ENCODE results near the gene ERCC6L2.

The ERCC6L2 gene

GRCh38 chr9:95874303-95874988 is 1.0 kb upstream of the ERCC6L2 start:
- H3K36me3 ChIP-seq (replicated peaks): no peaks in the 10 kb centered on the region
- H3K27ac ChIP-seq: no peak overlapping the region
- DNase-seq: no peak
- no peak for TF ChIP-seq CTCF (IDR thresholded peaks at IDR 0.05; ENCODE audit: low read depth, low read length, missing control alignments)
- in situ Hi-C loops (cut with HindIII; ENCODE audit: low pct_ligation_motif_present, low sequenced_read_pairs): no loop called here
- H3K27me3 ChIP-seq (replicated peaks): no peaks in the 10 kb centered on the region
- no peak overlapping the region for H3K4me3 ChIP-seq (ENCODE audit: low read depth, low read length)

DNA sequence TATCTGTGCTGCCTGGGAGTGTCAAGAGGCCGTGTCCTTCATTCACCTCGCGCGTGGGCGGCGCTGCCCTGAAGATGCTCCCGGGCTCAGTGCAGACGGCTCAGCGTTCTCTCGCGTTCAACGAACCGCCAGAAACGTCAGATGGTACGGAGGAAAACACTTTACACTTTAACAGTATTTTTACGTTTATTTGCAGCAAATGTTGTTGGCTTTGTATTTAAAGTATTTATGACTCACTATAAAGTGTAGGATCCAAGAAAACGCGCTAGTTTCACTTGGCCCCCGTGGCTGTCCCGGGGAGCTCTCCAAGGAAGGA is 544 bp upstream of the ERCC6L2 start:
- TF ChIP-seq CTCF (IDR thresholded peaks at IDR 0.05; ENCODE audit: low read depth, low read length, missing control alignments): no peak
- H3K4me3 ChIP-seq (ENCODE audit: low read depth, low read length): no peak overlapping the region
- DNase-seq: peak; percentile 44
- in situ Hi-C loops (cut with HindIII; ENCODE audit: low pct_ligation_motif_present, low sequenced_read_pairs): no loop called here
- no peaks in the 10 kb centered on the region for H3K36me3 ChIP-seq (replicated peaks)
- no peak overlapping the region for H3K27ac ChIP-seq
- H3K27me3 ChIP-seq (replicated peaks): no peaks in the 10 kb centered on the region

DNA sequence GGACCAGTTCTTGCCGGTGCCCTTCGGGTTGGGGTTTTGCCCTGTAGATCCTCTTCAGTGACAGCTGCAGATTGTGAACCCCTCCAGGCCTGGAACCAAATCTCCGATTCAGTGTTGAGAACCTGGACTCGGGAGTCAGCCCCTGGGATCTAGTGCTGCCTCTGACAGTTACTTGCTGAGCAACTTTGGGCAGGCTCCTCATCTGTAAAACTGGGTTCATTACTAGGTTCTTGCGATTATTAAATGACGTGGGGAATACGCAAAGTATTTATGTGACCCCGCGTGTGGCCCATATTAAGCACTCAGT is 600 bp downstream of the ERCC6L2 start:
- H3K27ac ChIP-seq: no peak overlapping the region
- no peak for TF ChIP-seq CTCF (IDR thresholded peaks at IDR 0.05; ENCODE audit: low read depth, low read length, missing control alignments)
- no peaks in the 10 kb centered on the region for H3K27me3 ChIP-seq (replicated peaks)
- H3K36me3 ChIP-seq (replicated peaks): no peaks in the 10 kb centered on the region
- in situ Hi-C loops (cut with HindIII; ENCODE audit: low pct_ligation_motif_present, low sequenced_read_pairs): no loop called here
- no peak overlapping the region for H3K4me3 ChIP-seq (ENCODE audit: low read depth, low read length)
- no peak for DNase-seq

DNA sequence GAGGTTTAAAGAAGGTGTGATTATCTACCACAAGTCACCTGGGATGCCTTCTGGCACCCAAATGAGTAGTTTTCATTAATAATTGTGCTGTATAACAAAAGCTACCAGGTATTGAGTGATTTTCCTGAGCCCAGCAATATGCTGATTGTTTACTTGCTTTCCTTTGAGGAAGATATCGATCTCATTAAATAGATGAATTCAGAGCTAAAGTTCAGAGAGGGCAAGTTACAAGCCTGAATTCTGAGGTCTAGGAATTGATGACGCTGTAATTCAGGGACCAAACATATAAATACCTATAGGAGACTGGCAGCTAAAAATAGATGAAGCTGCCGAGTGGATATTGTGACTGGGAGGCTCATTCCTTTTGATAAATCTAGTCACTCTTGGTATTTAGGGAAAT is 1.1 kb downstream of the ERCC6L2 start:
- H3K36me3 ChIP-seq (replicated peaks): peaks cover under 1% of the 10 kb centered on the region
- no peak for TF ChIP-seq CTCF (IDR thresholded peaks at IDR 0.05; ENCODE audit: low read depth, low read length, missing control alignments)
- no peak overlapping the region for H3K27ac ChIP-seq
- in situ Hi-C loops (cut with HindIII; ENCODE audit: low pct_ligation_motif_present, low sequenced_read_pairs): no loop called here
- DNase-seq: peak; percentile 7
- H3K27me3 ChIP-seq (replicated peaks): no peaks in the 10 kb centered on the region
- no peak overlapping the region for H3K4me3 ChIP-seq (ENCODE audit: low read depth, low read length)

GRCh38 chr9:95877984-95878383 is 2.5 kb downstream of the ERCC6L2 start:
- Histone ChIP-seq H3K27me3 (replicated peaks) (no peaks in the 10 kb centered on the region), H3K36me3 (replicated peaks) (peaks cover 4% of the 10 kb centered on the region), H3K27ac (no peak overlapping the region), H3K4me3 (ENCODE audit: low read depth, low read length) (no peak overlapping the region)
- TF ChIP-seq CTCF (IDR thresholded peaks at IDR 0.05; ENCODE audit: low read depth, low read length, missing control alignments): no peak
- in situ Hi-C loops (cut with HindIII; ENCODE audit: low pct_ligation_motif_present, low sequenced_read_pairs): no loop called here
- no peak for DNase-seq

DNA sequence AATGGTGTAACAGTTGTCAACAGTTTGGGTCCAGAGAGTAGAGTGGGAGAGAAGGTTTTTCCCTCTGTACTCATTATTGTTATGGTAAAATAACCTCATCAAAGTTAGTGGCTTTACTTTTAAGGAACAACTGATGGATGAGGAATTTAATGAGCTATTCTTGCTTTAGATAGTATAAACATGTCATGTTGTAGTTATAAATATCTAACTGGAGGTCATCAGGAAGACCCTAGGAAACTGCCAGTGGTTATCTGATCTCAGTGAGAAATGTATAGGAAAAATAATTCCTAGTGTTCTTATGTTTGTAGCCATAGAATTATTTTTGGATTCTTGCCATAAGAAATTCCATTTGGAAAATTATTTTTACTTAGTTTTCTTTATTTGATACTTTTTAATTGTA is 4.1 kb downstream of the ERCC6L2 start:
- in situ Hi-C loops (cut with HindIII; ENCODE audit: low pct_ligation_motif_present, low sequenced_read_pairs): no loop called here
- DNase-seq: no peak
- H3K27me3 ChIP-seq (replicated peaks): no peaks in the 10 kb centered on the region
- no peak for TF ChIP-seq CTCF (IDR thresholded peaks at IDR 0.05; ENCODE audit: low read depth, low read length, missing control alignments)
- H3K27ac ChIP-seq: peak overlapping the region; percentile 85
- H3K4me3 ChIP-seq (ENCODE audit: low read depth, low read length): no peak overlapping the region
- H3K36me3 ChIP-seq (replicated peaks): peaks cover 6% of the 10 kb centered on the region

All from brain microvascular endothelial cell (primary cell).